IMR-90 (cell line): ENCODE results near the gene TTC7B. TPM values are rescaled to one million over a fixed set of nuclear protein-coding genes. Genes with fewer than 3 reads are reported as not detected.
A peak's percentile ranks its signal among the peaks of the same experiment; 100 is the strongest.

ENCODE experiments used
- ATAC-seq: fragments of 200-7000 bp; cut with Tn5 transposase; 2 replicates; pipeline ENCODE4 v1.9.1; 2020; ENCODE audit warnings: low read depth, mild to moderate bottlenecking, moderate library complexity
- BruUV-seq: library from RNA; stranded (reverse); fragments of 400-500 nt; replicated peaks from 2 replicates; lab custom pipeline; 2021; lab: Mats Ljungman, UMichigan
- CTCF ChIA-PET: fragments of 300-600 bp; formaldehyde crosslinking; extraction: SDS; loops from one replicate; lab custom pipeline; 2021; ENCODE audit warnings: antibody characterized with exemption; lab: Yijun Ruan, JAX
- POLR2A ChIA-PET: fragments of 300-600 bp; sonication (Branson Sonifier 250); formaldehyde crosslinking; loops from one replicate; lab custom pipeline; 2022; ENCODE audit warnings: antibody characterized with exemption; ENCODE audit not compliant: unreplicated experiment; lab: Charles Lee
- DNase-seq: peaks from one replicate; pipeline ENCODE4 v3.0.0; 2013
- H2AFZ ChIP-seq: replicated peaks from 2 replicates; pipeline ENCODE3; 2013; ENCODE audit warnings: low read length, mild to moderate bottlenecking; ENCODE audit not compliant: poor library complexity
- H2AK5ac ChIP-seq: 2 replicates; pipeline ENCODE4 v1.6.1; 2013; ENCODE audit warnings: low read depth, low read length, inconsistent platforms
- H2AK9ac ChIP-seq: replicated peaks from 2 replicates; pipeline ENCODE3; 2013; ENCODE audit warnings: mild to moderate bottlenecking, low read depth, low read length, moderate library complexity; ENCODE audit not compliant: poor library complexity
- H2BK120ac ChIP-seq: 2 replicates; pipeline ENCODE4 v1.6.1; 2013; ENCODE audit warnings: low read depth, low read length, inconsistent platforms
- H2BK15ac ChIP-seq: 3 replicates; pipeline ENCODE4 v1.6.1; 2013; ENCODE audit warnings: low read depth, low read length, inconsistent platforms
- H2BK20ac ChIP-seq: 2 replicates; pipeline ENCODE4 v1.6.1; 2013; ENCODE audit warnings: low read depth, mild to moderate bottlenecking, inconsistent platforms, low read length, moderate library complexity
- H2BK5ac ChIP-seq: 2 replicates; pipeline ENCODE4 v1.6.1; 2013; ENCODE audit warnings: mild to moderate bottlenecking, low read depth, low read length, inconsistent platforms; ENCODE audit not compliant: poor library complexity, severe bottlenecking
- H3K14ac ChIP-seq: replicated peaks from 2 replicates; pipeline ENCODE4 v1.6.1; 2013; ENCODE audit warnings: low read depth, low read length, inconsistent platforms
- H3K18ac ChIP-seq: 2 replicates; pipeline ENCODE4 v1.6.1; 2013; ENCODE audit warnings: low read depth, low read length, control low read depth
- H3K23ac ChIP-seq: 2 replicates; pipeline ENCODE4 v1.6.1; 2013; ENCODE audit warnings: low read depth, low read length, inconsistent platforms
- H3K27ac ChIP-seq: 2 replicates; pipeline ENCODE4 v1.5.1; 2013; ENCODE audit warnings: mild to moderate bottlenecking, control low read depth, low read length; ENCODE audit not compliant: insufficient read depth
- H3K27me3 ChIP-seq: 2 replicates; pipeline ENCODE4 v1.6.1; 2013; ENCODE audit warnings: low read length; ENCODE audit not compliant: control insufficient read depth, insufficient read depth
- H3K36me3 ChIP-seq: 2 replicates; pipeline ENCODE4 v1.6.1; 2013; ENCODE audit warnings: low read length, mixed read lengths; ENCODE audit not compliant: control insufficient read depth, insufficient read depth
- H3K4ac ChIP-seq: 2 replicates; pipeline ENCODE4 v1.6.1; 2013; ENCODE audit warnings: low read depth, low read length, inconsistent platforms
- H3K4me1 ChIP-seq: 2 replicates; pipeline ENCODE4 v1.6.1; 2013; ENCODE audit warnings: low read length, mixed read lengths; ENCODE audit not compliant: control insufficient read depth, insufficient read depth
- H3K4me2 ChIP-seq: 2 replicates; pipeline ENCODE4 v1.6.1; 2013; ENCODE audit warnings: low read depth, mild to moderate bottlenecking, control low read depth, low read length, moderate library complexity
- H3K4me3 ChIP-seq: 2 replicates; pipeline ENCODE4 v1.5.1; 2013; ENCODE audit warnings: low read depth, mild to moderate bottlenecking, control low read depth, low read length, moderate library complexity; ENCODE audit not compliant: insufficient read depth
- H3K56ac ChIP-seq: 2 replicates; pipeline ENCODE4 v1.6.1; 2013; ENCODE audit warnings: low read length, inconsistent platforms; ENCODE audit not compliant: insufficient read depth; ENCODE audit errors: extremely low read depth
- H3K79me1 ChIP-seq, 2 experiments: 2 replicates each; pipeline ENCODE4 v1.6.1; 2013; ENCODE audit warnings: low read length in 2 of 2, inconsistent platforms in 1 of 2, low read depth in 1 of 2
- H3K9ac ChIP-seq: 2 replicates; pipeline ENCODE4 v1.6.1; 2013; ENCODE audit warnings: low read depth, low read length, control low read depth
- H3K9me1 ChIP-seq: 2 replicates; pipeline ENCODE4 v1.6.1; 2013; ENCODE audit warnings: low read length, inconsistent platforms; ENCODE audit not compliant: insufficient read depth
- H3K9me3 ChIP-seq: 2 replicates; pipeline ENCODE4 v1.6.1; 2013; ENCODE audit warnings: low read length; ENCODE audit not compliant: control insufficient read depth, insufficient read depth
- H4K20me1 ChIP-seq: 2 replicates; pipeline ENCODE4 v1.6.1; 2013; ENCODE audit warnings: low read length, inconsistent platforms; ENCODE audit not compliant: insufficient read depth
- H4K5ac ChIP-seq: 2 replicates; pipeline ENCODE4 v1.6.1; 2013; ENCODE audit warnings: mild to moderate bottlenecking, low read depth, low read length, control low read depth
- H4K8ac ChIP-seq, 2 experiments: 2 replicates each; pipeline ENCODE4 v1.6.1; 2013; ENCODE audit warnings: low read depth in 2 of 2, low read length in 2 of 2, control low read depth in 1 of 2, inconsistent platforms in 1 of 2
- H4K91ac ChIP-seq: 2 replicates; pipeline ENCODE4 v1.6.1; 2013; ENCODE audit warnings: low read depth, low read length, inconsistent platforms; ENCODE audit not compliant: insufficient read depth
- CHD1 ChIP-seq: IDR thresholded peaks from 2 replicates; pipeline ENCODE4 v1.6.1; 2012; ENCODE audit warnings: low read depth, low read length, improper control_type of control experiment
- FOS ChIP-seq: fragments of 150-350 bp; IDR thresholded peaks from 2 replicates; pipeline ENCODE4 v1.6.1; 2016; ENCODE audit warnings: low read depth, low read length
- MXI1 ChIP-seq: IDR thresholded peaks from 2 replicates; pipeline ENCODE4 v1.6.1; 2012; ENCODE audit warnings: low read depth, mild to moderate bottlenecking, low read length, moderate library complexity, borderline replicate concordance
- RFX5 ChIP-seq: IDR thresholded peaks from 2 replicates; pipeline ENCODE4 v1.8.0; 2012; ENCODE audit warnings: low read depth, mild to moderate bottlenecking, low read length, moderate library complexity
- USF2 ChIP-seq: fragments of 150-350 bp; IDR thresholded peaks from 2 replicates; pipeline ENCODE4 v1.6.1; 2017; ENCODE audit warnings: mild to moderate bottlenecking, antibody characterized with exemption, low read length, low read depth
- WGBS, 2 experiments: methylation state at CpG; one replicate each; pipeline versions ENCODE4 v1.1.5 to v1.1.7; 2013; ENCODE audit warnings: missing lambda C conversion rate in 2 of 2; ENCODE audit not compliant: insufficient read length in 1 of 2; ENCODE audit errors: extremely low coverage in 2 of 2; 5-methylcytosine and 5-hydroxymethylcytosine counted together
- dilution Hi-C: fragments of 300-500 bp; cut with HindIII; formaldehyde crosslinking; loops from one replicate; pipeline ENCODE4 v1.14.3; 2018; ENCODE audit warnings: low sequenced_read_pairs; ENCODE audit not compliant: unreplicated experiment
- in situ Hi-C: fragments of 300-500 bp; cut with MboI; formaldehyde crosslinking; loops from 3 replicates; pipeline ENCODE4 v1.14.3; 2019; ENCODE audit warnings: low sequenced_read_pairs, inconsistent platforms, mixed read lengths
- intact Hi-C: fragments of 100-400 bp; cut with micrococcal nuclease; formaldehyde crosslinking; loops from 2 replicates; pipeline ENCODE4 v1.10.0; 2022
- polyA plus RNA-seq, 3 experiments: library from polyadenylated mRNA; depleted of rRNA; stranded (reverse); fragments of >200 nt; gene quantifications; 2 replicates each; pipeline ENCODE4 v1.2.3, GENCODE V29; 2012; ENCODE audit warnings: low replicate concordance in 1 of 3
- total RNA-seq: library from RNA; depleted of rRNA; stranded (reverse); fragments of >200 nt; gene quantifications from 2 replicates; pipeline ENCODE4 v1.2.3, GENCODE V29; 2012

Gene TTC7B
- total and polyA plus RNA-seq, 2 of the 4 experiments (the other 2 are of a cell fraction): 18.1 to 35.3 TPM

GRCh38 chr14:90677484-90678050 is 138.7 kb downstream of the TTC7B start:
- Histone ChIP-seq H3K4me1 (peaks cover 18% of the 10 kb centered on the region), H3K23ac (peak overlapping the region; percentile 84; the same call in 1 of the 2 replicates), H4K5ac (peak overlapping the region; percentile 61), H2AK9ac (peak overlapping the region; percentile 83), H2AK5ac (peak overlapping the region; percentile 59), H2AFZ (peak overlapping the region; percentile 78), H2BK20ac (peak overlapping the region; percentile 61; the same call in 1 of the 2 replicates), H3K36me3 (peaks cover 4% of the 10 kb centered on the region; the same call in 1 of the 2 replicates), H3K4ac (peak overlapping the region; percentile 90), H3K4me2 (peak overlapping the region; percentile 68), H3K9ac (no peak overlapping the region), H4K91ac (peak overlapping the region; percentile 66), H4K8ac (peak overlapping the region in 1 of 2 experiments; percentile 16; a peak in 1 of 4 replicates), H3K27ac (peak overlapping the region; percentile 90), H3K27me3 (no peaks in the 10 kb centered on the region), H3K14ac (peak overlapping the region; percentile 88), H2BK5ac (peak overlapping the region; percentile 85), H3K79me1 (peaks cover 5 to 20% of the 10 kb centered on the region in 2 experiments; a peak in 2 of 4 replicates), H3K9me3 (no peaks in the 10 kb centered on the region), H3K9me1 (peaks cover 25% of the 10 kb centered on the region), H3K18ac (peak overlapping the region; percentile 76), H4K20me1 (no peaks in the 10 kb centered on the region), H2BK120ac (peak overlapping the region; percentile 79), H3K56ac (0 out of 2 replicates have a peak overlapping the region, but pooled peaks have one; percentile 43), H2BK15ac (peak overlapping the region; percentile 81; the same call in 1 of the 3 replicates), H3K4me3 (no peak overlapping the region)
- ChIA-PET CTCF (interaction anchor here (0.5 kb wide), 1 partner anchor 89 kb away, joined by 3 read pairs; no protein-coding TSS in a partner anchor), POLR2A (no interaction called here)
- no CpG with 5 or more reads among the region's 5 CpGs for WGBS, 2 experiments
- no TSS peak for BruUV-seq
- dilution Hi-C loops (no loop called here), in situ Hi-C loops (no loop called here), intact Hi-C loops (no loop called here)
- DNase-seq: peak; percentile 79
- TF ChIP-seq FOS (peak; percentile 65; the same call in 1 of the 2 replicates), MXI1 (0 out of 2 replicates have a peak, but pooled peaks have one; percentile 17), RFX5 (no peak), USF2 (no peak), CHD1 (no peak)
- ATAC-seq: peak; percentile 79
